ENCODE measurements around the gene GJA4. TPM values are rescaled to one million over a fixed set of nuclear protein-coding genes. Genes with fewer than 3 reads are reported as not detected.

GJA4 gene
- total and polyA plus RNA-seq, 2 donors (not counting 3 experiments of a cell fraction or from before 2014, with no cell fraction given), result 22.1 to 175 TPM

- dilution Hi-C loops (cut with MboI; ENCODE audit: extremely low pct_ligation_motif_present, low sequenced_read_pairs) (no loop called here), intact Hi-C loops (cut with micrococcal nuclease) (no loop called here)
- no peaks in the 10 kb centered on the region for H3K9me1 ChIP-seq (replicated peaks; ENCODE audit: control insufficient read depth, extremely low read depth, insufficient read depth, low read length)
- CTCF ChIA-PET, result no interaction called here
- no peaks in the 10 kb centered on the region for H3K9me3 ChIP-seq (replicated peaks; ENCODE audit: control insufficient read depth, insufficient read depth, low read length)
- FAIRE-seq (no peak), DNase-seq (ENCODE audit: low read depth, low spot score) (no peak)
- no peaks in the 10 kb centered on the region for H4K20me1 ChIP-seq (replicated peaks; ENCODE audit: control insufficient read depth, extremely low read depth, insufficient read depth, low read length)
- no peaks in the 10 kb centered on the region for H3K4me1 ChIP-seq (ENCODE audit: control insufficient read depth, extremely low read depth, insufficient read depth, low read length)
- BruUV-seq (replicated peaks), result no TSS peak
- H3K79me2 ChIP-seq (ENCODE audit: control insufficient read depth, insufficient read depth, low read length), result no peaks in the 10 kb centered on the region
- no peak overlapping the region for H3K9ac ChIP-seq (replicated peaks; ENCODE audit: extremely low read depth, insufficient read depth, low read length)
- no peaks in the 10 kb centered on the region for H3K27me3 ChIP-seq (ENCODE audit: control insufficient read depth in 2 of 2, insufficient read depth in 2 of 2, low read length in 2 of 2)
- H2AFZ ChIP-seq (ENCODE audit: low read depth, low read length), result no peak overlapping the region
- no peak overlapping the region for H3K4me3 ChIP-seq (replicated peaks in 1 of 3; ENCODE audit: insufficient read depth in 1 of 3, low read depth in 1 of 3, low read length in 3 of 3)
- no peaks in the 10 kb centered on the region for H3K36me3 ChIP-seq (ENCODE audit: control insufficient read depth in 2 of 2, extremely low read depth in 1 of 2, insufficient read depth in 2 of 2, low read length in 2 of 2)
- H3K4me2 ChIP-seq (ENCODE audit: insufficient read depth, low read length), result no peak overlapping the region
- TF ChIP-seq EZH2 (IDR thresholded peaks at IDR 0.05; ENCODE audit: borderline replicate concordance, low read depth, low read length, severe bottlenecking) (no peak), POLR2AphosphoS5 (IDR thresholded peaks at IDR 0.05; ENCODE audit: insufficient read depth, low read depth, low read length) (no peak), JUN (IDR thresholded peaks at IDR 0.05; ENCODE audit: borderline replicate concordance, insufficient read depth, insufficient read length, low read depth) (no peak), MAX (IDR thresholded peaks at IDR 0.05; ENCODE audit: insufficient read depth, insufficient read length) (no peak), FOS (IDR thresholded peaks at IDR 0.05; ENCODE audit: borderline replicate concordance, insufficient read depth, low read length) (no peak), MYC (IDR thresholded peaks at IDR 0.05; ENCODE audit: low read depth, low read length) (no peak), GATA2 (IDR thresholded peaks at IDR 0.05; ENCODE audit: insufficient read depth, insufficient read length, low read depth, low read length) (no peak), POLR2A (IDR thresholded peaks at IDR 0.05; ENCODE audit: low read depth, low read length) (no peak)
- TF ChIP-seq, protein P1, sequence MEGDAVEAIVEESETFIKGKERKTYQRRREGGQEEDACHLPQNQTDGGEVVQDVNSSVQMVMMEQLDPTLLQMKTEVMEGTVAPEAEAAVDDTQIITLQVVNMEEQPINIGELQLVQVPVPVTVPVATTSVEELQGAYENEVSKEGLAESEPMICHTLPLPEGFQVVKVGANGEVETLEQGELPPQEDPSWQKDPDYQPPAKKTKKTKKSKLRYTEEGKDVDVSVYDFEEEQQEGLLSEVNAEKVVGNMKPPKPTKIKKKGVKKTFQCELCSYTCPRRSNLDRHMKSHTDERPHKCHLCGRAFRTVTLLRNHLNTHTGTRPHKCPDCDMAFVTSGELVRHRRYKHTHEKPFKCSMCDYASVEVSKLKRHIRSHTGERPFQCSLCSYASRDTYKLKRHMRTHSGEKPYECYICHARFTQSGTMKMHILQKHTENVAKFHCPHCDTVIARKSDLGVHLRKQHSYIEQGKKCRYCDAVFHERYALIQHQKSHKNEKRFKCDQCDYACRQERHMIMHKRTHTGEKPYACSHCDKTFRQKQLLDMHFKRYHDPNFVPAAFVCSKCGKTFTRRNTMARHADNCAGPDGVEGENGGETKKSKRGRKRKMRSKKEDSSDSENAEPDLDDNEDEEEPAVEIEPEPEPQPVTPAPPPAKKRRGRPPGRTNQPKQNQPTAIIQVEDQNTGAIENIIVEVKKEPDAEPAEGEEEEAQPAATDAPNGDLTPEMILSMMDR (IDR thresholded peaks at IDR 0.05; ENCODE audit: extremely low read depth in 1 of 2, insufficient read depth in 1 of 2, low read depth in 1 of 2, low read length in 2 of 2), result no peak
- H3K27ac ChIP-seq (ENCODE audit: insufficient read depth, low read depth, low read length), result no peak overlapping the region
- POLR2A ChIA-PET, result no interaction called here
These were observed 31.0 kb upstream of the GJA4 start for GRCh38 chr1:34761776-34762307.
